DMS114 treated with DMSO at 0.1 percent for 48 hours (cell line): Measurements from ENCODE around the gene GSG1.
"Not testable (repeated sequence)": the region's sequence is repeated elsewhere in the genome, so short reads cannot be mapped to it uniquely, and the experiment has no call there.

Experiments
- DNase-seq: peaks from one replicate; lab custom pipeline; 2025; ENCODE audit not compliant: unreplicated experiment; lab: John Stamatoyannopoulos, UW

GSG1 gene

DNA sequence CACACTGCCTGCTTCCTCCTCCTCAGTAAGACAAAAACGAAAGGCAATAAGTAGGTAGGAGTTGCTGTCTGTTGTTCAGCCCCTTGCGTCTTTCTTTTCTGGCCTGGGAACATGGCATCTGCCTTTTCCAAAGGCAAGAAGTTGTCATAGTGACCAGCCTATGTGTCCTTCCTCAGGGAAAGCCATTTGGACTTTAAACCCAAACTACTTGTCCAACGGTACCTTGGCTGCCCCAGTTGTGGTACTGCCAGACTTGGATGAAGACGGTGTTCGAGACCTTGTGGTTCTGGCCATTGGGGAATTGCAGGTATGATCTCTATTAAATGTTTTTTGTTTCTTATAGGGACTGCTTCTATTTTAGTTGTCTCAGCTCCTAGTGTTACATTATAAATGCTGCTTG, 40.8 kb downstream of the GSG1 start:
- DNase-seq, result no peak

DNA sequence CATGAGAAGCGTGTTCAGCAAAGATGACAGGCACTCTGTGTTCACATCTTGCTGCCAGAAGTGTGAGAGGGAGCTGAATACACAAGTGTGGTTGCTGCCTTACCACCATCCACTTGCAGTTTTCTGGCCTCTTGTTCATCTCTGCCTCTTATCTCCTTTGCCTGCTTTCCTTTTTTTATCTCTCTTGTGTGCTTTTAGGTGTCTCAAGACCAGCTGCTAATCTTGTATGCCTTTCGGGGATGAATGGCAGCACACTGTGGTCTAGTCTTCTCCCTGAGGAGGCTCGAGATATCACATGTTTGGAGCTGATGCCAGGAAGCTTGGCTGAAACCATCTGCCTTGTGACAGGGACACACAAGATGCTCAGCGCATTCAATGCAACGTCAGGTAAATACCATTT, 42.1 kb downstream of the GSG1 start:
- DNase-seq, result no peak

GRCh38 chr12:13060581-13060980, 42.9 kb downstream of the GSG1 start:
- DNase-seq, result no peak

GRCh38 chr12:13053617-13054016, 49.9 kb downstream of the GSG1 start:
- not testable (repeated sequence) for DNase-seq

GRCh38 chr12:13052421-13052820, 51.0 kb downstream of the GSG1 start:
- no peak for DNase-seq

GRCh38 chr12:13049816-13050215, 53.7 kb downstream of the GSG1 start:
- DNase-seq, result no peak

- DNase-seq, result no peak
Measured at GRCh38 chr12:13046964-13047363, 56.5 kb downstream of the GSG1 start.

DNA sequence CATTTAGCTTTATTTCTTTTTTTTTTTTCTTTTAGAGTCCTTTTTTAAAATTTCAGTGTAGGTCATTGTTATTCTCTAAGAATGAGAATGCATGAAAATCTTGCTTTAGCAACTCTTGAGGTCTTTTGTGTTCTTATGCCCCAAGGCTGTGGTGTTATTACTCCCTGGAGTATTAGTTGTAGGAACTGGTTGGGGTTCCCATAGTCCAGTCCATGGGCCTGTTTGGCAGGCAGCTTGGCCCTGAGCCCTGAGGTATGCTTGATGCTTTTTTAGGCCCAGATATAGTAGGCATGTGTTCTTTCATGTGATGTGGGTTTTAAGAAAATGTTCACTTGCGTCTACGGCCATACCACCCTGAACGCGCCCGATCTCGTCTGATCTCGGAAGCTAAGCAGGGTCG, 57.7 kb downstream of the GSG1 start:
- DNase-seq, result no peak

DNA sequence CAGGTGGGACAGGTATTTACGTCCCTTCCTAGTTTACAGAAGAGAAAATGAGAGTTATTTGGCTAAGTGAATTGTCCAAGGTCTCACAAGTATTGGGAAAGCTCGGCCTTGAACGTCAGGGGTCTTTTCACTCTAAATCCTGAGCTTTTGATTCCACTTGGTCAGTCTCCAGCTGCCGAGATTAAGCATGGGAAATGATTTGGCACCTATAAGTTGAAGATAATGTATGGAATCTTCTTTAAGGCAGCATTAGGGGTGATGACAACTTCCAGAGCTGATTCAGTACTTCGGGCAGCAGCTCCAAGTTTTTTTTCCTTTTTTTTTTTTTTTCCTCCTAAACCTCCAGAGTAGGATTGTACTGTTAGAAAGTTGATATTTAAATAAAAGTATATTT, 58.6 kb downstream of the GSG1 start:
- peak; percentile 27 for DNase-seq

GRCh38 chr12:13044002-13044905, 59.2 kb downstream of the GSG1 start, which contains the start of gene FAM234B:
TSS of gene FAM234B (plus strand) at chr12:13044381. CDS start at chr12:13044404, 23 bp downstream.
- peak; percentile 48 for DNase-seq

DNA sequence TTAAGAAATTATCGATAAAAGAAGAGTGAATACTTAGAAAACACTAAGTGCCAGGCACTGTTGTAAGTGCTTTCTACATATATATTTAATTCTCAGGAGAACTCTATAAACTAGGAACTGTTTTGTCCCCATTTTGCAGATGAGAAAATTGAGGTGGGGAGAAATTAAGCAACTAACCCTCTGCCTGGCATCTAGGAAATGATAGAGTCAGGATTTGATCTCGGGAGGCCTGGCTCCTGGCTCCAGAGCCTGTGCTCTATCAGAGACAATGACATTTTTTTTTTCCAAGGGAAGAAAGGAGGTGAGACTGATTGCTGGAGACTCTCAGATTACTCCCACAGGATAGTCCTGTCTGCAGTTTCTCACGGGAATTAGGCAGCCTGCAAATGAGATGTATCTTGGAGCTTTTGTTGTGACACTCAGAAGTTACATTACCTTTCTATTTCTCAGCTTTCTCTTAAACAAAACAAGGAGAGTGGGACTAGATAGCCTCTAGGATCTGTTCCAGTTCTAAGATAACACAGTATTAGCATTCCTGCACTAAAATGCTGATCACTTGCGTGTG, 60.7 kb downstream of the GSG1 start:
- no peak for DNase-seq

DNA sequence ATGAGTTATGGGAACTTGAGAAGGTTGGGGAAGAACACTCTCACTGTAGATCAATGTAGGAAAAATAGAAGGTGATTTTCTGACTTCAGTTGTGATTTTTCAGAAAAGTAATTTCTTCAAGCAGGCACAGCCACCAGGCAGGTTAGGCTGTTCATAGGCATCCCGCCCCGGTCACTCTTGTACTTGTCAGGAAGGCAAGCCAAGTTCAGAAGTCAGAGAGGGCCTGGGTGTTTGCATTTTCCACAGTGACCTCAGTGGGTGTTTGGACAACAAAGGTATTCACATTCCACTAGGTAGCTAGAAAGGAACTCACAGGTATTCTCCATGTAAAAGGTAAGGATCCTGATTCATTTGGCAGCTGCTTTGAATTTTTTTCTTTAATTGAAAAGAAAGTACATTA, 62.2 kb downstream of the GSG1 start:
- DNase-seq, result no peak

- DNase-seq, result no peak
Measured at GRCh38 chr12:13039328-13039956, 64.0 kb downstream of the GSG1 start.

GRCh38 chr12:13038491-13039161, 64.8 kb downstream of the GSG1 start:
- DNase-seq, result no peak

- no peak for DNase-seq
Measured at GRCh38 chr12:13036881-13037280, 66.6 kb downstream of the GSG1 start.

DNA sequence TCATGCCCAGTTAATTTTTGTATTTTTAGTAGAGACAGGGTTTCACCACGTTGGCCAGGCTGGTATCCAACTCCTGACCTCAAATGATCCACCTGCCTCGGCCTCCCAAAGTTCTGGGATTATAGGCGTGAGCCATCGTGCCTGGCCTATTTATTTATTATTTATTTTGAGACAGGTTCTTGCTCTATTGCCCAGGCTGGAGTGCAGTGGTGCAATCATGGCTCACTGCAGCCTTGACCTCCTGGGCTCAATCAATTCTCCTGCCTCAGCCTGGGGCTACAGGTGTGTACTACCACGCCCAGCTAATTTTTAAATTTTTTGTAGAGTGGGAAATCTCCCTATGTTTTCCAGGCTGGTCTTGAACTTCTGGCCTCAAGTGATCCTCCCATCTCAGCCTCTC, 68.1 kb downstream of the GSG1 start:
- DNase-seq, result not testable (repeated sequence)
